SK-N-SH (cell line): ENCODE results near the gene CSRNP3. TPM values are rescaled to one million over a fixed set of nuclear protein-coding genes. Genes with fewer than 3 reads are reported as not detected.

ENCODE experiments used
- CTCF ChIA-PET: fragments of 300-600, 350-600 bp; formaldehyde crosslinking; extraction: SDS; loops from one replicate; lab custom pipeline; 2021; lab: Yijun Ruan, JAX
- POLR2A ChIA-PET: fragments of 350-600 bp; sonication (Branson Sonifier 250); formaldehyde crosslinking; extraction: SDS; loops from one replicate; lab custom pipeline; 2020; ENCODE audit warnings: antibody characterized with exemption, inconsistent platforms; lab: Yijun Ruan, JAX
- DNase-seq: peaks from one replicate; pipeline ENCODE4 v3.0.0; 2012
- H2AFZ ChIP-seq: fragments of 200-600 bp; sonication (generic); 2 replicates; pipeline ENCODE4 v1.8.1; 2016; ENCODE audit warnings: antibody characterized with exemption, mild to moderate bottlenecking, low read depth
- H3F3A ChIP-seq: fragments of 200-600 bp; sonication (generic); replicated peaks from 2 replicates; pipeline ENCODE3; 2016; ENCODE audit warnings: antibody characterized with exemption, mild to moderate bottlenecking; ENCODE audit not compliant: insufficient read depth
- H3K27ac ChIP-seq, 2 experiments: fragments of 200-500 bp in 1 of 2; fragments of 200-600 bp in 1 of 2; sonication (Bioruptor generic) in 1 of 2; sonication (generic), shearing (Covaris generic) in 1 of 2; 2 replicates each; pipeline versions ENCODE4 v1.5.1 to v1.6.1; 2014 to 2016; ENCODE audit warnings: low read depth in 2 of 2, inconsistent platforms in 1 of 2, low read length in 1 of 2, mild to moderate bottlenecking in 1 of 2, mixed read lengths in 1 of 2
- H3K27me3 ChIP-seq: fragments of 200-600 bp; sonication (generic), shearing (Covaris generic); 2 replicates; pipeline ENCODE4 v1.6.1; 2016; ENCODE audit warnings: mixed run types; ENCODE audit not compliant: insufficient read depth
- H3K36me3 ChIP-seq, 2 experiments: fragments of 200-500 bp in 1 of 2; fragments of 200-600 bp in 1 of 2; sonication (Bioruptor generic) in 1 of 2; sonication (generic) in 1 of 2; replicated peaks in 1 of 2; 2 replicates each; pipeline versions ENCODE3 to v1.5.1; 2014 to 2016; ENCODE audit warnings: low read length in 1 of 2, mild to moderate bottlenecking in 1 of 2; ENCODE audit not compliant: insufficient read depth in 2 of 2, control insufficient read depth in 1 of 2
- H3K4me1 ChIP-seq, 2 experiments: fragments of 200-500 bp in 1 of 2; fragments of 200-600 bp in 1 of 2; sonication (Bioruptor generic) in 1 of 2; sonication (generic), shearing (Covaris generic) in 1 of 2; 2 replicates each; pipeline versions ENCODE4 v1.5.1 to v1.6.1; 2014 to 2016; ENCODE audit warnings: low read depth in 1 of 2, low read length in 1 of 2, mixed run types in 1 of 2; ENCODE audit not compliant: insufficient read depth in 2 of 2, control insufficient read depth in 1 of 2
- H3K4me2 ChIP-seq: fragments of 200-600 bp; sonication (generic), shearing (Covaris generic); 2 replicates; pipeline ENCODE4 v1.6.1; 2017; ENCODE audit warnings: mixed run types
- H3K4me3 ChIP-seq, 2 experiments: fragments of 200-500 bp in 1 of 2; fragments of 200-600 bp in 1 of 2; sonication (Bioruptor generic) in 1 of 2; sonication (generic), shearing (Covaris generic) in 1 of 2; 2 replicates each; pipeline versions ENCODE4 v1.5.1 to v1.8.1; 2014 to 2016; ENCODE audit warnings: low read depth in 2 of 2, inconsistent platforms in 1 of 2, low read length in 1 of 2, mild to moderate bottlenecking in 1 of 2, mixed read lengths in 1 of 2, moderate library complexity in 1 of 2
- H3K79me2 ChIP-seq: fragments of 200-600 bp; sonication (generic); 2 replicates; pipeline ENCODE4 v1.8.1; 2017; ENCODE audit warnings: mild to moderate bottlenecking; ENCODE audit not compliant: insufficient read depth
- H3K9ac ChIP-seq: fragments of 200-600 bp; sonication (generic); 2 replicates; pipeline ENCODE4 v1.6.1; 2017; ENCODE audit warnings: mixed run types
- H3K9me2 ChIP-seq: fragments of 200-600 bp; sonication (generic); 2 replicates; pipeline ENCODE4 v1.6.1; 2017; ENCODE audit warnings: mixed run types
- H3K9me3 ChIP-seq: fragments of 200-600 bp; sonication (generic); 2 replicates; pipeline ENCODE4 v1.6.1; 2017; ENCODE audit warnings: mixed run types, mild to moderate bottlenecking, moderate library complexity
- H4K20me1 ChIP-seq: fragments of 200-600 bp; sonication (generic); 2 replicates; pipeline ENCODE4 v1.6.1; 2017; ENCODE audit warnings: mild to moderate bottlenecking, mixed run types; ENCODE audit not compliant: insufficient read depth
- EZH2phosphoT487 ChIP-seq: fragments of 200-600 bp; sonication (generic); IDR thresholded peaks from 2 replicates; pipeline ENCODE4 v1.6.1; 2017; ENCODE audit warnings: low read depth, mixed run types, mild to moderate bottlenecking, antibody characterized with exemption, moderate library complexity, borderline replicate concordance
- FOSL2 ChIP-seq: IDR thresholded peaks from 2 replicates; pipeline ENCODE4 v1.4.0; 2012; ENCODE audit warnings: low read depth, mild to moderate bottlenecking, moderate library complexity, borderline replicate concordance
- FOXM1 ChIP-seq: IDR thresholded peaks from 2 replicates; pipeline ENCODE4 v1.4.0; 2012; ENCODE audit warnings: low read depth, mild to moderate bottlenecking
- GABPA ChIP-seq: IDR thresholded peaks from 2 replicates; pipeline ENCODE4 v1.4.0; 2012; ENCODE audit warnings: low read depth, mild to moderate bottlenecking
- JUND ChIP-seq: IDR thresholded peaks from 2 replicates; pipeline ENCODE4 v1.4.0; 2012
- MXI1 ChIP-seq: IDR thresholded peaks from 2 replicates; pipeline ENCODE4 v1.6.1; 2012; ENCODE audit warnings: mild to moderate bottlenecking, low read depth, low read length, improper control_type of control experiment
- NFIC ChIP-seq: IDR thresholded peaks from 2 replicates; pipeline ENCODE4 v1.4.0; 2012; ENCODE audit warnings: borderline replicate concordance
- NRF1 ChIP-seq: IDR thresholded peaks from 2 replicates; pipeline ENCODE4 v1.6.1; 2012; ENCODE audit warnings: low read depth, mild to moderate bottlenecking, low read length
- RFX5 ChIP-seq: IDR thresholded peaks from 2 replicates; pipeline ENCODE4 v1.6.1; 2012; ENCODE audit warnings: mild to moderate bottlenecking, improper control_type of control experiment, low read length
- RXRA ChIP-seq: IDR thresholded peaks from 2 replicates; pipeline ENCODE4 v1.4.0; 2012; ENCODE audit warnings: low read depth, mild to moderate bottlenecking, borderline replicate concordance
- SIN3A ChIP-seq: IDR thresholded peaks from 2 replicates; pipeline ENCODE4 v1.6.1; 2012; ENCODE audit warnings: low read depth, mild to moderate bottlenecking, low read length, moderate library complexity, borderline replicate concordance
- SMC3 ChIP-seq: IDR thresholded peaks from 2 replicates; pipeline ENCODE4 v1.6.1; 2012; ENCODE audit warnings: low read depth, low read length, improper control_type of control experiment
- TCF12 ChIP-seq: IDR thresholded peaks from 2 replicates; pipeline ENCODE4 v1.4.0; 2012
- YY1 ChIP-seq: IDR thresholded peaks from 2 replicates; pipeline ENCODE4 v1.4.0; 2012; ENCODE audit warnings: low read depth, mild to moderate bottlenecking
- WGBS: methylation state at CpG from one replicate; pipeline ENCODE4 v1.1.6; 2017; ENCODE audit warnings: low lambda C conversion rate; 5-methylcytosine and 5-hydroxymethylcytosine counted together
- polyA plus RNA-seq, 3 experiments: library from polyadenylated mRNA; depleted of rRNA; stranded (reverse); fragments of >200 nt; gene quantifications; 2 replicates each; pipeline ENCODE4 v1.2.3, GENCODE V29; 2012
- TF ChIP-seq, protein P1 (sequence below): fragments of 150-350 bp; IDR thresholded peaks from 2 replicates; pipeline ENCODE4 v1.6.1; 2017; ENCODE audit warnings: antibody characterized with exemption, low read length, low read depth, borderline replicate concordance

CSRNP3 gene
- polyA plus RNA-seq, 1 of the 3 experiments (the other 2 are of a cell fraction) = 1.0 TPM

DNA sequence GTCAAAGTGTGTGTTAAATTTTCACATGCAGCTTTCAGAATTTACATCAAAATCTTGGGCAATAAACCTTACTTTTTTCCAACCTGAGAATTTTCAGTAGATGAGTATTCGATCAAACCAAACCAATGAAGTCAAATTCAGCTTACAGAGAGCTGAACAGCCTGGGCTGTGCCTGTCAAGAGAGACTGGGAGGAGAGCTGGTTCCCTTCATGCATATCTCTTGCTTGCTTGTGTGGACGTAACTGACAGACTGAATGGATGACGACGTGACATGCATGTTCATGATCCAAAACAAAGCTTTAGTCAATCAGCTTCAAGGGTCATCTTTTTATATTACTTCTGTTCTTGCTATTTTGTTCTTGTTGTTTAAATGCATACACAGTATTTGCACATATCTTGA lies 179.3 kb downstream of the CSRNP3 start:
- no peak for DNase-seq
- Histone ChIP-seq H3K4me2 (no peak overlapping the region), H3K9ac (no peak overlapping the region), H3K36me3 (no peaks in the 10 kb centered on the region), H2AFZ (no peak overlapping the region), H3K9me2 (no peaks in the 10 kb centered on the region), H3K27me3 (no peaks in the 10 kb centered on the region), H3K79me2 (no peaks in the 10 kb centered on the region), H3K4me1 (peaks cover 10 to 14% of the 10 kb centered on the region in 2 experiments; a peak in 3 of 4 replicates), H3K9me3 (no peaks in the 10 kb centered on the region)
- POLR2A ChIA-PET = no interaction called here
- WGBS = 91% methylated on average over 4 of the region's 4 CpGs
- CTCF ChIA-PET = interaction anchor here (1.0 to 2.3 kb wide), 3 partner anchors 11 to 226 kb away, joined by 3 to 8 read pairs (median 4); no protein-coding TSS in a partner anchor
- no peak for TF ChIP-seq SMC3
- TF ChIP-seq EZH2phosphoT487 = no peak
- TF ChIP-seq, protein P1, sequence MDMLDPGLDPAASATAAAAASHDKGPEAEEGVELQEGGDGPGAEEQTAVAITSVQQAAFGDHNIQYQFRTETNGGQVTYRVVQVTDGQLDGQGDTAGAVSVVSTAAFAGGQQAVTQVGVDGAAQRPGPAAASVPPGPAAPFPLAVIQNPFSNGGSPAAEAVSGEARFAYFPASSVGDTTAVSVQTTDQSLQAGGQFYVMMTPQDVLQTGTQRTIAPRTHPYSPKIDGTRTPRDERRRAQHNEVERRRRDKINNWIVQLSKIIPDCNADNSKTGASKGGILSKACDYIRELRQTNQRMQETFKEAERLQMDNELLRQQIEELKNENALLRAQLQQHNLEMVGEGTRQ = no peak
- TF ChIP-seq NRF1 = no peak
- 0 out of 2 replicates have a peak, but pooled peaks have one; percentile 20 for TF ChIP-seq MXI1
- TF ChIP-seq, all 33 proteins: peak for 1
- Histone ChIP-seq H3K4me3 (no peak overlapping the region), H3K27ac (no peak overlapping the region), H3F3A (no peaks in the 10 kb centered on the region), H4K20me1 (no peaks in the 10 kb centered on the region)

DNA sequence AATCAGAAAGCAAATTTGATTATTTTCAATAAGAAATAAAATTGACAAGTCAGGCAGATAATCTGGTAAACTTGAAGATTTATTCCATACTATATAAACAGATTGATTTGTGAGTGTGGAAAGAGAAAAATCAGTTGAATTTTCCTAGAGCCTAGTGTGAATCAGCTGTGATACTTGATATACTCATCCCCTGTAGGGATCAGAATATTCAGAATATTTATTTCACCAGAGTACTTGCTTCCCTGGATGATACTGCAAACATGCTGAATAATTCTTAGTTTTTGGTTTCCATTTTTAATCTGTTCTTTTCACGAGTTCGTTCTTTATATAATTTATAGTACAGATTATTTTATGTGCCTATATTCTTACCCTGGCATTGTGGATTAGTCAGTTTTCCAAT lies 181.7 kb downstream of the CSRNP3 start:
- Histone ChIP-seq H3K36me3 (no peaks in the 10 kb centered on the region), H3K4me1 (peaks cover 10 to 11% of the 10 kb centered on the region in 2 experiments; a peak in 3 of 4 replicates), H4K20me1 (no peaks in the 10 kb centered on the region), H3K9me2 (no peaks in the 10 kb centered on the region), H3K4me3 (no peak overlapping the region), H3K27ac (no peak overlapping the region), H3K79me2 (no peaks in the 10 kb centered on the region), H3K27me3 (no peaks in the 10 kb centered on the region), H3K9ac (no peak overlapping the region), H3F3A (no peaks in the 10 kb centered on the region), H3K9me3 (no peaks in the 10 kb centered on the region), H2AFZ (no peak overlapping the region), H3K4me2 (no peak overlapping the region)
- 93% methylated on average over 2 of the region's 2 CpGs for WGBS
- DNase-seq = no peak
- CTCF ChIA-PET = interaction anchor here (1.6 kb wide), 1 partner anchor 250 kb away, joined by 5 read pairs; no protein-coding TSS in a partner anchor
- TF ChIP-seq SIN3A (no peak), RFX5 (no peak), TCF12 (no peak), GABPA (no peak), EZH2phosphoT487 (no peak), NFIC (no peak), JUND (no peak)
- POLR2A ChIA-PET = no interaction called here

DNA sequence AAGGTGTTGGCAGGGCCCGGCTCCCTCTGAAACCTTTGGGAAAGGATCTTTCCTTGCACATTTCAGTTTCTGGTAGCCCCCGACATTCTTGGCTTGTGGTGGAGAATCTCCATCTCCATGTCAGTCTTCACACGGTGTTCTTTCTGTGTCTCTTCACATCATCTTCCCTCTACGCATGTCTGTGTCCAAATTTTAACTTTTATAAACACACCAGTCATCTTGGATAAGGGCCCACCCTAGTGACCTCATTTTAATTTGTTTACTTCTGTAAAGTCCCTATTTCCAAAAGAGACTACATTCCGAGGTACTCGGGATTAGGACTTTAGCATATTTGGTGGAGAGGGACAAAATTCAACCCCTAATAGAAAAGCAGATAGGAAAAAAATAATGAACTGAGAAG lies 186.2 kb downstream of the CSRNP3 start:
- H3K36me3 ChIP-seq = peaks cover 3 to 24% of the 10 kb centered on the region in 2 experiments
- H3K4me2 ChIP-seq = no peak overlapping the region
- H3K4me1 ChIP-seq = no peaks in the 10 kb centered on the region; a peak in 1 of 4 replicates
- no peaks in the 10 kb centered on the region for H3F3A ChIP-seq
- TF ChIP-seq YY1 (no peak), FOSL2 (no peak), FOXM1 (no peak), JUND (no peak), RXRA (no peak)
- H3K9me3 ChIP-seq = no peaks in the 10 kb centered on the region
- ChIA-PET CTCF (no interaction called here), POLR2A (no interaction called here)
- no peak for DNase-seq
- H3K79me2 ChIP-seq = no peaks in the 10 kb centered on the region
- H2AFZ ChIP-seq = no peak overlapping the region
- H3K27ac ChIP-seq = no peak overlapping the region
- WGBS = 89% methylated on average over 6 of the region's 6 CpGs
- H3K9ac ChIP-seq = no peak overlapping the region
- no peaks in the 10 kb centered on the region for H3K9me2 ChIP-seq
- H3K27me3 ChIP-seq = no peaks in the 10 kb centered on the region
- no peaks in the 10 kb centered on the region for H4K20me1 ChIP-seq
- H3K4me3 ChIP-seq = no peak overlapping the region
